ENCODE results near the gene SERPINA4. TPM values are rescaled to one million over a fixed set of nuclear protein-coding genes. Genes with fewer than 3 reads are reported as not detected.

The SERPINA4 gene
- total and polyA plus RNA-seq, 2 of the 13 experiments (the other 11 are each of a cell fraction or from before 2014, with no cell fraction given) = 39.1 to 57.8 TPM

DNA sequence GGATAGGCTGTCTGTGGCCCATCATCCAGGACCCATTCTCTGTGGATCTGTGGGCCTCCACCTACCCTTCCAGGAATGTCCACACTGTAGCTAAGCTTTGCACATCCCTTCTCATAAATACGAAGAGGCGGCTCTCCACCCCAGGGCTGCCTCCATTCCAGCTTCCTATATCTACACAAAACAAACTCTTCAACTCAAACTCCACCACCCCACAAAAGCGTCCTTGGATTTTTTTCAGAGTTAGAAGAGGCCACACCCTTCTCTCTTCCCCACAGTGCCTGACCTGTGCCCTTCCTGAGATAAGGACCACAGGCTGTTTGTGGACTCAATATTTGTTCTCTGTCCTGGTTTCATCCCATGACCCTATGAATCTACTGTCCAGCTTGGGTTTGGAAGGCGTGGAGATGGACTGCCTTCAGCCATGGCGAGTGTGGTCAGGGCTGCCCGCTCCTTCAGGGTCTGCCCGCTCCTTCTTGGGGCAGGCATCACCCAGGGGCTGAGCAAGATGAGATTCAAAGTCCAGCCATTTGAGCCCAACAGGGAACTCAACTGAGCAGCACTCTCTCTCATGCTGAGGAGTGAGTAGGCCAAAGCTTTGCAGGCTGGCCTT lies 39.0 kb upstream of the SERPINA4 start (continued):
- TF ChIP-seq, protein P1, sequence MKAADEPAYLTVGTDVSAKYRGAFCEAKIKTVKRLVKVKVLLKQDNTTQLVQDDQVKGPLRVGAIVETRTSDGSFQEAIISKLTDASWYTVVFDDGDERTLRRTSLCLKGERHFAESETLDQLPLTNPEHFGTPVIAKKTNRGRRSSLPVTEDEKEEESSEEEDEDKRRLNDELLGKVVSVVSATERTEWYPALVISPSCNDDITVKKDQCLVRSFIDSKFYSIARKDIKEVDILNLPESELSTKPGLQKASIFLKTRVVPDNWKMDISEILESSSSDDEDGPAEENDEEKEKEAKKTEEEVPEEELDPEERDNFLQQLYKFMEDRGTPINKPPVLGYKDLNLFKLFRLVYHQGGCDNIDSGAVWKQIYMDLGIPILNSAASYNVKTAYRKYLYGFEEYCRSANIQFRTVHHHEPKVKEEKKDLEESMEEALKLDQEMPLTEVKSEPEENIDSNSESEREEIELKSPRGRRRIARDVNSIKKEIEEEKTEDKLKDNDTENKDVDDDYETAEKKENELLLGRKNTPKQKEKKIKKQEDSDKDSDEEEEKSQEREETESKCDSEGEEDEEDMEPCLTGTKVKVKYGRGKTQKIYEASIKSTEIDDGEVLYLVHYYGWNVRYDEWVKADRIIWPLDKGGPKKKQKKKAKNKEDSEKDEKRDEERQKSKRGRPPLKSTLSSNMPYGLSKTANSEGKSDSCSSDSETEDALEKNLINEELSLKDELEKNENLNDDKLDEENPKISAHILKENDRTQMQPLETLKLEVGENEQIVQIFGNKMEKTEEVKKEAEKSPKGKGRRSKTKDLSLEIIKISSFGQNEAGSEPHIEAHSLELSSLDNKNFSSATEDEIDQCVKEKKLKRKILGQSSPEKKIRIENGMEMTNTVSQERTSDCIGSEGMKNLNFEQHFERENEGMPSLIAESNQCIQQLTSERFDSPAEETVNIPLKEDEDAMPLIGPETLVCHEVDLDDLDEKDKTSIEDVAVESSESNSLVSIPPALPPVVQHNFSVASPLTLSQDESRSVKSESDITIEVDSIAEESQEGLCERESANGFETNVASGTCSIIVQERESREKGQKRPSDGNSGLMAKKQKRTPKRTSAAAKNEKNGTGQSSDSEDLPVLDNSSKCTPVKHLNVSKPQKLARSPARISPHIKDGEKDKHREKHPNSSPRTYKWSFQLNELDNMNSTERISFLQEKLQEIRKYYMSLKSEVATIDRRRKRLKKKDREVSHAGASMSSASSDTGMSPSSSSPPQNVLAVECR (CRISPR knock-in tag; IDR thresholded peaks at IDR 0.05; ENCODE audit: borderline replicate concordance) = peak; percentile 32; the same call in 1 of the 2 replicates
- TF ChIP-seq ZMAT3 (CRISPR knock-in tag; conservative IDR thresholded peaks at IDR 0.05) (0 out of 2 replicates have a peak, but pooled peaks have one; percentile 26), ZNF607 (CRISPR knock-in tag; IDR thresholded peaks at IDR 0.05; ENCODE audit: borderline replicate concordance) (0 out of 2 replicates have a peak, but pooled peaks have one; percentile 70), ZBTB3 (CRISPR knock-in tag; IDR thresholded peaks at IDR 0.05; ENCODE audit: borderline replicate concordance, low read depth) (peak; percentile 62; the same call in 1 of the 2 replicates), ZNF713 (CRISPR knock-in tag; IDR thresholded peaks at IDR 0.05) (no peak), ZNF143 (CRISPR knock-in tag; IDR thresholded peaks at IDR 0.05) (no peak), MAZ (IDR thresholded peaks at IDR 0.05; ENCODE audit: borderline replicate concordance, low read depth, low read length) (no peak), MAZ (CRISPR knock-in tag; IDR thresholded peaks at IDR 0.05; ENCODE audit: low read depth) (0 out of 2 replicates have a peak, but pooled peaks have one; percentile 54), ZNF563 (CRISPR knock-in tag; IDR thresholded peaks at IDR 0.05) (no peak), ZBTB38 (CRISPR knock-in tag; IDR thresholded peaks at IDR 0.05) (0 out of 2 replicates have a peak, but pooled peaks have one; percentile 17), NFIB (CRISPR knock-in tag; IDR thresholded peaks at IDR 0.05; ENCODE audit: borderline replicate concordance) (no peak)
- TF ChIP-seq, protein P2, sequence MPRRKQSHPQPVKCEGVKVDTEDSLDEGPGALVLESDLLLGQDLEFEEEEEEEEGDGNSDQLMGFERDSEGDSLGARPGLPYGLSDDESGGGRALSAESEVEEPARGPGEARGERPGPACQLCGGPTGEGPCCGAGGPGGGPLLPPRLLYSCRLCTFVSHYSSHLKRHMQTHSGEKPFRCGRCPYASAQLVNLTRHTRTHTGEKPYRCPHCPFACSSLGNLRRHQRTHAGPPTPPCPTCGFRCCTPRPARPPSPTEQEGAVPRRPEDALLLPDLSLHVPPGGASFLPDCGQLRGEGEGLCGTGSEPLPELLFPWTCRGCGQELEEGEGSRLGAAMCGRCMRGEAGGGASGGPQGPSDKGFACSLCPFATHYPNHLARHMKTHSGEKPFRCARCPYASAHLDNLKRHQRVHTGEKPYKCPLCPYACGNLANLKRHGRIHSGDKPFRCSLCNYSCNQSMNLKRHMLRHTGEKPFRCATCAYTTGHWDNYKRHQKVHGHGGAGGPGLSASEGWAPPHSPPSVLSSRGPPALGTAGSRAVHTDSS (CRISPR knock-in tag; conservative IDR thresholded peaks at IDR 0.05) = no peak
- TF ChIP-seq, protein P3, sequence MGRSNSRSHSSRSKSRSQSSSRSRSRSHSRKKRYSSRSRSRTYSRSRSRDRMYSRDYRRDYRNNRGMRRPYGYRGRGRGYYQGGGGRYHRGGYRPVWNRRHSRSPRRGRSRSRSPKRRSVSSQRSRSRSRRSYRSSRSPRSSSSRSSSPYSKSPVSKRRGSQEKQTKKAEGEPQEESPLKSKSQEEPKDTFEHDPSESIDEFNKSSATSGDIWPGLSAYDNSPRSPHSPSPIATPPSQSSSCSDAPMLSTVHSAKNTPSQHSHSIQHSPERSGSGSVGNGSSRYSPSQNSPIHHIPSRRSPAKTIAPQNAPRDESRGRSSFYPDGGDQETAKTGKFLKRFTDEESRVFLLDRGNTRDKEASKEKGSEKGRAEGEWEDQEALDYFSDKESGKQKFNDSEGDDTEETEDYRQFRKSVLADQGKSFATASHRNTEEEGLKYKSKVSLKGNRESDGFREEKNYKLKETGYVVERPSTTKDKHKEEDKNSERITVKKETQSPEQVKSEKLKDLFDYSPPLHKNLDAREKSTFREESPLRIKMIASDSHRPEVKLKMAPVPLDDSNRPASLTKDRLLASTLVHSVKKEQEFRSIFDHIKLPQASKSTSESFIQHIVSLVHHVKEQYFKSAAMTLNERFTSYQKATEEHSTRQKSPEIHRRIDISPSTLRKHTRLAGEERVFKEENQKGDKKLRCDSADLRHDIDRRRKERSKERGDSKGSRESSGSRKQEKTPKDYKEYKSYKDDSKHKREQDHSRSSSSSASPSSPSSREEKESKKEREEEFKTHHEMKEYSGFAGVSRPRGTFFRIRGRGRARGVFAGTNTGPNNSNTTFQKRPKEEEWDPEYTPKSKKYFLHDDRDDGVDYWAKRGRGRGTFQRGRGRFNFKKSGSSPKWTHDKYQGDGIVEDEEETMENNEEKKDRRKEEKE (IDR thresholded peaks at IDR 0.05) = no peak
- TF ChIP-seq, protein P4, sequence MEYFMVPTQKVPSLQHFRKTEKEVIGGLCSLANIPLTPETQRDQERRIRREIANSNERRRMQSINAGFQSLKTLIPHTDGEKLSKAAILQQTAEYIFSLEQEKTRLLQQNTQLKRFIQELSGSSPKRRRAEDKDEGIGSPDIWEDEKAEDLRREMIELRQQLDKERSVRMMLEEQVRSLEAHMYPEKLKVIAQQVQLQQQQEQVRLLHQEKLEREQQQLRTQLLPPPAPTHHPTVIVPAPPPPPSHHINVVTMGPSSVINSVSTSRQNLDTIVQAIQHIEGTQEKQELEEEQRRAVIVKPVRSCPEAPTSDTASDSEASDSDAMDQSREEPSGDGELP (IDR thresholded peaks at IDR 0.05; ENCODE audit: borderline replicate concordance, low read depth) = peak; percentile 32; the same call in 1 of the 2 replicates
- TF ChIP-seq, protein P5, sequence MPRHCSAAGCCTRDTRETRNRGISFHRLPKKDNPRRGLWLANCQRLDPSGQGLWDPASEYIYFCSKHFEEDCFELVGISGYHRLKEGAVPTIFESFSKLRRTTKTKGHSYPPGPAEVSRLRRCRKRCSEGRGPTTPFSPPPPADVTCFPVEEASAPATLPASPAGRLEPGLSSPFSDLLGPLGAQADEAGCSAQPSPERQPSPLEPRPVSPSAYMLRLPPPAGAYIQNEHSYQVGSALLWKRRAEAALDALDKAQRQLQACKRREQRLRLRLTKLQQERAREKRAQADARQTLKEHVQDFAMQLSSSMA (CRISPR knock-in tag; IDR thresholded peaks at IDR 0.05) = no peak
- TF ChIP-seq, protein P6, sequence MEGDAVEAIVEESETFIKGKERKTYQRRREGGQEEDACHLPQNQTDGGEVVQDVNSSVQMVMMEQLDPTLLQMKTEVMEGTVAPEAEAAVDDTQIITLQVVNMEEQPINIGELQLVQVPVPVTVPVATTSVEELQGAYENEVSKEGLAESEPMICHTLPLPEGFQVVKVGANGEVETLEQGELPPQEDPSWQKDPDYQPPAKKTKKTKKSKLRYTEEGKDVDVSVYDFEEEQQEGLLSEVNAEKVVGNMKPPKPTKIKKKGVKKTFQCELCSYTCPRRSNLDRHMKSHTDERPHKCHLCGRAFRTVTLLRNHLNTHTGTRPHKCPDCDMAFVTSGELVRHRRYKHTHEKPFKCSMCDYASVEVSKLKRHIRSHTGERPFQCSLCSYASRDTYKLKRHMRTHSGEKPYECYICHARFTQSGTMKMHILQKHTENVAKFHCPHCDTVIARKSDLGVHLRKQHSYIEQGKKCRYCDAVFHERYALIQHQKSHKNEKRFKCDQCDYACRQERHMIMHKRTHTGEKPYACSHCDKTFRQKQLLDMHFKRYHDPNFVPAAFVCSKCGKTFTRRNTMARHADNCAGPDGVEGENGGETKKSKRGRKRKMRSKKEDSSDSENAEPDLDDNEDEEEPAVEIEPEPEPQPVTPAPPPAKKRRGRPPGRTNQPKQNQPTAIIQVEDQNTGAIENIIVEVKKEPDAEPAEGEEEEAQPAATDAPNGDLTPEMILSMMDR (CRISPR knock-in tag; IDR thresholded peaks at IDR 0.05) = 0 out of 2 replicates have a peak, but pooled peaks have one; percentile 10

Data from HepG2 (cell line).